ENCODE data around the gene ARSJ.

Gene ARSJ

DNA sequence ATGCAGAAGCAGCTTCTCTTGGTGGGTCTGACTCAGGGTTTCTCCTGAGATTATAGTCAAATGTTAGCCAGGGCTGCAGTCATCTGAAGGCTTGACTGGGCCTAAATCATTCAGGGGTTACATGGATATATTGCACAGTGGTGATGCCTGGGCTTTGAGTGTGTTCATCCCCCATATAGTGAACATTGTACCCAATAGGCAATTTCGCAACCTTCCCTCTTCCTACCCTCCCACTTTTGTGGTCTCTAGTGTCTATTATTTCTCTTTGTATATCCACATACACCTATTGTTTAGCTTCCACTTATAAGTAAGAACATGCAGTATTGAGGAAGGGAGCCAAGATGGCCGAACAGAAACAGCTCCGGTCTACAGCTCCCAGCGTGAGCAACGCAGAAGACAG is 127.6 kb downstream of the ARSJ start:
- no peak for TF ChIP-seq CTCF (IDR thresholded peaks at IDR 0.05; ENCODE audit: control extremely low read depth, extremely low read depth, low read depth, missing control alignments)
- no peak for DNase-seq (ENCODE audit: extremely low spot score)
- ChIA-PET CTCF (no interaction called here), POLR2A (no interaction called here)
